HTERT RPE-1 (cell line): ENCODE data around the gene PRSS53.

Source experiments
- in situ Hi-C: fragments of 300-500 bp; cut with MboI; formaldehyde crosslinking; loops from 4 replicates; pipeline ENCODE4 v1.14.3; 2020; ENCODE audit warnings: low sequenced_read_pairs

Gene PRSS53

GRCh38 chr16:31099860-31100638 is 11.3 kb upstream of the PRSS53 start:
- in situ Hi-C loops: no loop called here

- in situ Hi-C loops: no loop called here
Measured at GRCh38 chr16:31094424-31095120, 5.8 kb upstream of the PRSS53 start, which contains the start of gene VKORC1. VKORC1 (minus strand) TSS chr16:31094797; CDS start chr16:31094729, 68 bp downstream.

GRCh38 chr16:31094088-31094423 is 5.3 kb upstream of the PRSS53 start:
- in situ Hi-C loops: no loop called here

- in situ Hi-C loops: no loop called here
Measured at GRCh38 chr16:31093132-31093703, 4.5 kb upstream of the PRSS53 start.

- in situ Hi-C loops: no loop called here
Measured at GRCh38 chr16:31092330-31092729, 3.6 kb upstream of the PRSS53 start.

- in situ Hi-C loops: no loop called here
Measured at GRCh38 chr16:31090540-31090939, 1.8 kb upstream of the PRSS53 start.

GRCh38 chr16:31089199-31089598 is 456 bp upstream of the PRSS53 start:
- in situ Hi-C loops: no loop called here

- in situ Hi-C loops: no loop called here
Measured at GRCh38 chr16:31087971-31088370, 772 bp downstream of the PRSS53 start.

- in situ Hi-C loops: no loop called here
Measured at GRCh38 chr16:31087481-31087880, 1.3 kb downstream of the PRSS53 start.

- in situ Hi-C loops: no loop called here
Measured at GRCh38 chr16:31086629-31086906, 2.2 kb downstream of the PRSS53 start.

GRCh38 chr16:31085873-31086628 is 2.7 kb downstream of the PRSS53 start:
- in situ Hi-C loops: no loop called here

GRCh38 chr16:31085411-31085810 is 3.3 kb downstream of the PRSS53 start:
- in situ Hi-C loops: no loop called here

- in situ Hi-C loops: no loop called here
Measured at GRCh38 chr16:31084584-31085302, 4.0 kb downstream of the PRSS53 start.

- in situ Hi-C loops: no loop called here
Measured at GRCh38 chr16:31083981-31084380, 4.8 kb downstream of the PRSS53 start.

- in situ Hi-C loops: no loop called here
Measured at GRCh38 chr16:31083556-31083955, 5.2 kb downstream of the PRSS53 start.

GRCh38 chr16:31083081-31083480 is 5.7 kb downstream of the PRSS53 start:
- in situ Hi-C loops: no loop called here

- in situ Hi-C loops: no loop called here
Measured at GRCh38 chr16:31082368-31083045, 6.2 kb downstream of the PRSS53 start.

GRCh38 chr16:31081428-31082351 is 7.1 kb downstream of the PRSS53 start:
- in situ Hi-C loops: no loop called here

- in situ Hi-C loops: no loop called here
Measured at GRCh38 chr16:31080756-31081419, 7.9 kb downstream of the PRSS53 start.
